Subcutaneous abdominal adipose tissue (tissue), 5 donors: ENCODE measurements around the gene TXLNG.
A peak's percentile ranks its signal among the peaks of the same experiment; 100 is the strongest.

Source experiments
- H3K27ac ChIP-seq: one replicate; pipeline ENCODE4 v1.7.0; 2013; ENCODE audit warnings: low read depth, mild to moderate bottlenecking, inconsistent platforms, low read length, moderate library complexity
- H3K27me3 ChIP-seq, 5 donors: one replicate each; pipeline ENCODE4 v1.7.0; 2013; ENCODE audit warnings: low read length in 5 of 5, inconsistent platforms in 1 of 5; ENCODE audit not compliant: control insufficient read depth in 5 of 5, insufficient read depth in 4 of 5
- H3K36me3 ChIP-seq, 5 donors: one replicate each; pipeline ENCODE4 v1.7.0; 2013; ENCODE audit warnings: low read length in 5 of 5; ENCODE audit not compliant: control insufficient read depth in 5 of 5, insufficient read depth in 5 of 5
- H3K4me1 ChIP-seq, 5 donors: one replicate each; pipeline ENCODE4 v1.7.0; 2013; ENCODE audit warnings: low read length in 5 of 5, mild to moderate bottlenecking in 3 of 5, moderate library complexity in 1 of 5; ENCODE audit not compliant: control insufficient read depth in 5 of 5, insufficient read depth in 5 of 5
- H3K4me3 ChIP-seq, 5 donors: one replicate each; pipeline ENCODE4 v1.7.0; 2013; ENCODE audit warnings: low read length in 5 of 5, low read depth in 1 of 5
- H3K9ac ChIP-seq, 5 donors: one replicate each; pipeline ENCODE4 v1.7.0; 2013; ENCODE audit warnings: low read length in 5 of 5, mild to moderate bottlenecking in 4 of 5, moderate library complexity in 3 of 5
- H3K9me3 ChIP-seq, 5 donors: one replicate each; pipeline ENCODE4 v1.7.0; 2013; ENCODE audit warnings: low read length in 5 of 5; ENCODE audit not compliant: control insufficient read depth in 5 of 5
- donor health status: healthy.
- donor health status: healthy.
- donor health status: healthy.
- donor health status: healthy.
- donor health status: healthy.

TXLNG gene

GRCh38 chrX:16882702-16883486 is 96.6 kb downstream of the TXLNG start:
- Histone ChIP-seq H3K9ac (peak overlapping the region; percentile 2 to 68 (median 49)), H3K27ac (peak overlapping the region; percentile 32), H3K4me1 (peaks cover 0 to 11% (median 4%) of the 10 kb centered on the region in 5 donors), H3K27me3 (peaks cover 0 to 20% (median 6%) of the 10 kb centered on the region in 5 donors), H3K9me3 (no peaks in the 10 kb centered on the region), H3K4me3 (peak overlapping the region; percentile 53 to 75 (median 67)), H3K36me3 (no peaks in the 10 kb centered on the region)

- peaks cover 0 to 21% (median 6%) of the 10 kb centered on the region in 5 donors for H3K27me3 ChIP-seq
- H3K4me3 ChIP-seq: no peak overlapping the region
- peaks cover 0 to 11% (median 4%) of the 10 kb centered on the region in 5 donors for H3K4me1 ChIP-seq
- no peak overlapping the region for H3K9ac ChIP-seq
- no peaks in the 10 kb centered on the region for H3K36me3 ChIP-seq
- H3K9me3 ChIP-seq: no peaks in the 10 kb centered on the region
- H3K27ac ChIP-seq: no peak overlapping the region
These were observed 97.2 kb downstream of the TXLNG start for GRCh38 chrX:16883487-16883804.

DNA sequence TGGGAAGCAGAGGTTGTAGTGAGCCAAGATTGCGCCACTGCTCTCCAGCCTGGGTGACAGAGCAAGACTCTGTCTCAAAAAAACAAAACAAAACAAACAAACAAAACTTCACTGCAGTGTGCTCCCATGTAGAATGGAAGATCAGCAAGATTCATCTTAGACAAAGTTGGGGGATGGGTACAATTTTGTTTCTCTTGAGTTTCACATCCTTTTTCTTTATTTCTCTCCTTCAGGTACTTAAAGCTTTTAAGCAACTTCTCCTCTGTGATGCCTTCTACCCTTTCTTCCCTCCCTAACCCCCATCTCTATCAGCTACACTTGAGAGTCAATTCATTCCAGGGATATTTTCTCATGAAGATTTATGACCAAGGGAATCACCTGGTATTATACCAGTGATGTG is 99.4 kb downstream of the TXLNG start:
- no peak overlapping the region for H3K4me3 ChIP-seq
- peaks cover 0 to 25% (median 6%) of the 10 kb centered on the region in 5 donors for H3K27me3 ChIP-seq
- H3K9ac ChIP-seq: no peak overlapping the region
- H3K36me3 ChIP-seq: no peaks in the 10 kb centered on the region
- H3K4me1 ChIP-seq: peaks cover 0 to 11% (median 4%) of the 10 kb centered on the region in 5 donors
- H3K27ac ChIP-seq: no peak overlapping the region
- H3K9me3 ChIP-seq: no peaks in the 10 kb centered on the region

GRCh38 chrX:16892504-16893362 is 106.5 kb downstream of the TXLNG start:
- peak overlapping the region in 1 of 5 donors; percentile 34 for H3K4me3 ChIP-seq
- peaks cover 0 to 3% (median 0%) of the 10 kb centered on the region in 5 donors for H3K4me1 ChIP-seq
- H3K9ac ChIP-seq: no peak overlapping the region
- peaks cover 3 to 22% (median 8%) of the 10 kb centered on the region in 5 donors for H3K27me3 ChIP-seq
- H3K36me3 ChIP-seq: no peaks in the 10 kb centered on the region
- H3K9me3 ChIP-seq: no peaks in the 10 kb centered on the region
- H3K27ac ChIP-seq: no peak overlapping the region
